Measurements from ENCODE around the gene GP1BB.

GP1BB gene

DNA sequence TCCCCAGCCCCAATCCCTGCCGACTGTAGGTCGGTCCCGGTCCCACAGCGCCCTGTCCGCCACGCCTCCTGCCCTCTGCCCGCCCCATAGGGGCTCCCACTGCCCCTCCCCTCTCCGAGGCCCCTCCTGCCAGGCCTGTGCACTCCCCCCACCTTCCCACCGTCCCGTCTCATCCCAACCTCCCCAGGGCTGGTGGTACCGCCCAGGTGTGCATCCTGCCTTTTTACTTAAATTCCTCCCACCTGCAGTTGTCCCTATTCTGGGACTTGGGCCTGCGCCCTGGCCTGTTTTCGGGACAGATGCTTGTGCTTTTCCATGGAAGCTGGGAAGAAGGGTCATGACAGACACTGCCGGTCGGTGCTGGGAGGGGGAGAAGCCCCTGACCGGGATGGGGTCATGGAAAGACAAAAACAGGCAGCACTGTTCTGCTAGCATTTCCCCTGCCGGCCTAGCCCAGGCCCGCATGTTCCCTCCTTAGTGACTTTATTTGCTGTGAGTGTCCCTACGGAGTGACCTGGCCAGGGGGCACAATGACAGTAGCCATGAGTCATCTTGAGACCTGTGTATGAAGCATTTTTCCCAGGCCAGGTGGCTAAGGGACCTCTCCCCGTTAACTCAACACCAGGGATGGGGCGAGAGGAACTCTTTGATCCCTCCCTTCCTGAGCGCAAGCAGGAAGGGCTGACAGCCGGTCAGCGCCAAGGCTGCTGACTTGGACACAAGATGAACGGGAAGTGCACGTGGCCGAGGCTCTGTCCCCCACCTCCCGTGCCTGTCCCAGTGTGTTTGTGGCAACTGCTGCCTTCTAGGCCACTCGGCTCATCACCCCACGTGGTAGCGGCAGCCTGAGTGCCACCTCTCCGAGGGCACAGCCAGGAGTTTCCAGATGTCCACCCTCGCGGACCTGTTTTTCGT lies 44.3 kb downstream of the GP1BB start:
- DNase-seq: no peak

DNA sequence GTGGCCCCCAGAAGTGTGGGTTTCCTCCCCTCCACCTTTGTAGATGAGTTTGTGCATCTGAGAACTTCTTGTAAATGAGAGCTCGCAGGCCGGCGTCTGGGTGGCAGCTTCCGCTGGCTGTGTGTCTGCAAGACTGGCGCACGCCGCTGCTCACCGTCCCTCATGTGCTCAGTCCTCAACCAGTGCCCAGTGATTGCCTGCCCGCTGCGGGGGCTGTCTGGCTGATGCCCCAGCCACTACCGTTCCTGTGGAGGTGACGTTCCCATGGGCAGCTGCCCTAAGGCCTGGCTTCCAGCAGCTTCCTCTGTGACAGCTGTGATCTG lies 46.0 kb downstream of the GP1BB start:
- no peak for DNase-seq

DNA sequence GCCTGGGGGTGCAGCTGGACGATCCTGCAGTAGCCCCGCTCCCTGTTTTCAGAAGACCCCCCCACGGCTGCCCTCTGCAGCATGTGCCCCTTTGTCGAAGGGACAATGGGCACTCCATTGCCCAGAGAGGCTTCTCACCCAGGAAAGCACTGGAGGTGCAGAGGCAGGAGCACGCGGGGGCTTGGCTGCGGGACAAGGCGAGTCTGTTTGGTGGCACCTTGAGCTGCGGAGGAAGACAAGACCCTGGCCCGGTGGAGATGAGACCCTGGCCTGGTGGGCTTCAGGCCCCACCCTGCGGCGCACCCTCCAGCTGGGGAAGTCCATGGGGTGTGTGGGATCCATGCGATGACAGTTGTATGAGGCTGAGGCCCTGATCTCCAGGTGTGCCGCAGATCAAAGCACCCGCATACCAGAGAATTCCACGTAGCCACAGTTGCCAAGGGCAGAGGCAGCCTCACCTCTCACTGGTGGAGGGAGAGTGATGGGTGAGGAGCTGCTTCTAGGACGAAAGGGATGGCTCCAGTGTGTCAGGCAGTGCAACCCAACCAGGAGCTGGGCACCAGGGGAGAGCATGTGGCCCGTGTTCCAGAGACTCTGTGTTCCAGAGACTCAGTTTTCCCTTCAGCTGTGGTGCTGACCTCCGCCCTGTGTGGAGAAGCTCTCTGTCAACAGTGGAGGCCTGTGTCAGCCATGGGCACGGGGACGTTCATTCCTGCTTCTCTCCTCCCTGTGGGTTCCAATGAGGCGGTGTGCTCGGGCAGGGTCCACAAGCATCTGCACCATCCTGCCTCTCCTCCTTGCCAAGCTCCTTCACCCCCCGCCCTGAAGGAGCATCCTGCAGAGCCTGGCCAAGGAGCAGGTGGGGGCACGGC lies 47.2 kb downstream of the GP1BB start:
- DNase-seq: no peak

DNA sequence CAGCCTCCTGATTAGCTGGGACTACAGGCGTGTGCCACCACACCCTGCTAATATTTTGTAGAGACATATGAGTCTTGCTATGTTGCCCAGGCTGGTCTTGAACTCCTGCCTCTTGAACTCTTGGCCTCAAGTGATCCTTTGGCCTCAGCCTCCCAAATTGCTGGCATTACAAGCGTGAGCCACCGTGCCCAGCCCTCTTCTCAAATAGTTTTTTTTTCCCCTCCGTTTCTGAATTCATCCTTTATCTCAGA lies 49.0 kb downstream of the GP1BB start:
- no peak for DNase-seq

DNA sequence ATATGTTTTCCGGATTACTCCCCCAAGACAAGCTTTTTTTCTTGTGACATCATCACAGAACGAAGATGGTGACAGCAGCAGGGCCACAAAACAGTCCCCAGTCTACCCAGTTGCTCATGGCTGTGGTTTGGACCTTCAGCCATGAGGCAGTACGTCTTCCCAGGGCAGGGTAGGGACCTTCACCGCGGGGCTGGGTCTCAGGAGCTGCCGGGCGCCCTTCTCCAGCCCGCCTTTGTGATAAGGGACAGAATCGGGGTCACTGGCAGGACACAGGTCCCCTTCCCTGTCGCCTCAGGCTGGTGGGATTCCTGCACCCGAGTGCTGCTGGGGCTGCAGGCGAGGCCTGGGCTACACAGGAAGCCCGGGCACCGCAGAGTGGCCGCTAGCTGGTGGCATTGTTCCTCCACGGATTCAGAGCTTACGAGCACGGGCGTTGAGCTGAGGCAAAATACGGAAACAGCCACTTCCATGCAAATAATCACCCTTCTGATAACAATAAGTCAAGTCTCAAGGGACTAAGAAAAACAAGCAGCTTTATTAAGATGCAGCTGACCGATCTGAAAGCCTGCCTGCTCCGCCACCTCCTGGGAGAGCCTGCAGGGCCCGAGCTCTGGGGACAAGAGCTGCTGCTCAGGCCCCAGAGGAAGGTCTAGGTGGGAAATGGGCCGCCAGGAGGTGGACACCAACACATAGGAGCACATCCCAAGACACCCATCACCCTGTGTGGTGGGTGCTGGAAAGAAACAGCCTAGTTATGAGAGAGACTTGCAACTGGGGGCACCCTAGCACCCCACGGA lies 49.5 kb downstream of the GP1BB start:
- no peak for DNase-seq

DNA sequence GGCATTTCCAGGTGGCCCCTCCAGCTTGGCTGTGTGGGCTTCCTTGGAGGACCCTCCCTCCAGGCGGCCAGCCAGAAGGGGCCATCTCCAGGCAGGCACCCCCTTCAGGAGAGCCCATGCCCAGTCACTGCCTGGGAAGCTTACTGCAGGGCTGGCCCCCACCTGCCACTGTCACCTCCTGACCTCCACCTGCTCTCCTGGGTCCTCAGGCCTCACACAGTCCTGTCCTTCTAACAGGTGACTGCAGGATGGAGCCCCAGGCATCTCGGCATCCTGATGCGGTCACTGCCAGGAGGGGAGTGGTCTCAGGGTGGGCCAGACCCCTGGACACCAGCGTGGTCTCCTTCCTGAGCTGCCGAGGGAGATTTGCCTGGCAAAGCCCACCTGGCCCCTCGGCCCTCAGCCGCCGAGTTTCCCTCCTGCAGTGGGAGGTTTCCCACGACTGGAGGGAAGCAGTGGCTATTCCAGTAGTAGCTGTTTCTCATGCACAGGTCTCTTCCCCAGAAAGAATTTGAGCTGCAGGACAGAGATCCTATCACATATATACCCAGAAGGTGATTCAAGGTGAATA lies 50.2 kb downstream of the GP1BB start:
- no peak for DNase-seq

Measured in stimulated activated CD4-positive, alpha-beta T cell treated with anti-CD3 and anti-CD28 coated beads, Interleukin-2, amount 100 ng/mL, for 24 hours (primary cell).